ENCODE data around the gene CREB3L4.

DNA sequence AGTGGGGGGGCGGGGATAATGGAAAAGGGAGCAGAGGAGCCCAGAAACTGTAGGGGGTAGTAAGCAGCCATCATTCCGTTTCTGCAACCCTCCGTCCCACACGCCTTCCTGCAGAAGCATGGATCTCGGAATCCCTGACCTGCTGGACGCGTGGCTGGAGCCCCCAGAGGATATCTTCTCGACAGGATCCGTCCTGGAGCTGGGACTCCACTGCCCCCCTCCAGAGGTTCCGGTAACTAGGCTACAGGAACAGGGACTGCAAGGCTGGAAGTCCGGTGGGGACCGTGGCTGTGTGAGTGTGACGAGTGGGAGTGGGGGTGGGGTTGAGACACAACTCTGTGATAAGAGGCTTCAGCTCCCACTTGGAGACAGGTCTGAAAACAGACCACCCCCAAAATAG lies 706 bp downstream of the CREB3L4 start:
- no peak for TF ChIP-seq CTCF (IDR thresholded peaks at IDR 0.05; ENCODE audit: low read depth, low read length)
- no peak for TF ChIP-seq EZH2phosphoT487 (IDR thresholded peaks at IDR 0.05; ENCODE audit: low read depth)

Measured in OCI-LY3 (cell line).